Left cardiac atrium (tissue), 4 donors: ENCODE data around the gene COPZ2. TPM values are rescaled to one million over a fixed set of nuclear protein-coding genes. Genes with fewer than 3 reads are reported as not detected.
A peak's percentile ranks its signal among the peaks of the same experiment; 100 is the strongest.
"Not testable (repeated sequence)": the region's sequence is repeated elsewhere in the genome, so short reads cannot be mapped to it uniquely, and the experiment has no call there.

Experiments used
- ATAC-seq, 2 donors: fragments of 200-7000 bp; cut with Tn5 transposase; one replicate each; pipeline ENCODE4 v1.9.1; 2020; ENCODE audit warnings: mild to moderate bottlenecking in 2 of 2, moderate library complexity in 2 of 2
- DNase-seq: peaks from one replicate; pipeline ENCODE4 v3.0.0-alpha.2; 2020
- intact Hi-C, 2 donors: fragments of 100-400 bp; cut with DNase I; formaldehyde crosslinking; loops; one replicate each; pipeline versions ENCODE4 v1.14.1 to v1.15.1; 2022 to 2023
- total RNA-seq, 2 donors: library from RNA; stranded (reverse); fragmentation: NEBNext Ultra II Directional; extraction: Animal tissue kit (Norgen Biotek cat#: 25700); gene quantifications; one replicate each; pipeline ENCODE4 v1.2.1, GENCODE V29; 2021
- donor health status: DM: no; HTN: yes; CAD: no.
- donor health status: DM: no; HTN: yes; CAD: no; lungs with severe emphysema.
- donor health status: DM: yes; HTN: yes; CAD: no.
- donor health status: Dilated cardiomyopathy.

The COPZ2 gene
- total RNA-seq, 2 donors from 2014 or later = 50.5 to 54.0 TPM

DNA sequence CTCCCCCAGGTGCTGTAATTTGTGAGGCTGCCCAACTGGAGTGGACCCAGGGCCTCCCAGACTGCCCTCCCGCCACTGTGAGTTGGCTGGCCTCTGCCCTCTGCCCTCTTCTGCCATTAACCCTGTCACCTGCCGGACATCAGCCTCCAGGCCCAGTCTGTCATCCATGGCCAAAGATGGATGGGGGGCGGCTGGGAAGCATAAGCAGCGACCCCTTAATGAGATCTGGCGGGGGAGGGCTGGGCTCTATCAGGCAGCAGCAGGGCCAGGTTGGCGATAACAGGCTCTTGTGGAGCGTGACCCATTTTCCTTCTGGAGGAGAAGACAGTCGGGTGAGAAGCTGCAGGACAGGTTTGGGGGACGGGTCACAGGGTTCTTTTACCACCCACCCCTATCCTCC, 41.4 kb downstream of the COPZ2 start:
- DNase-seq = no peak
- intact Hi-C loops = no loop called here
- no peak for ATAC-seq

DNA sequence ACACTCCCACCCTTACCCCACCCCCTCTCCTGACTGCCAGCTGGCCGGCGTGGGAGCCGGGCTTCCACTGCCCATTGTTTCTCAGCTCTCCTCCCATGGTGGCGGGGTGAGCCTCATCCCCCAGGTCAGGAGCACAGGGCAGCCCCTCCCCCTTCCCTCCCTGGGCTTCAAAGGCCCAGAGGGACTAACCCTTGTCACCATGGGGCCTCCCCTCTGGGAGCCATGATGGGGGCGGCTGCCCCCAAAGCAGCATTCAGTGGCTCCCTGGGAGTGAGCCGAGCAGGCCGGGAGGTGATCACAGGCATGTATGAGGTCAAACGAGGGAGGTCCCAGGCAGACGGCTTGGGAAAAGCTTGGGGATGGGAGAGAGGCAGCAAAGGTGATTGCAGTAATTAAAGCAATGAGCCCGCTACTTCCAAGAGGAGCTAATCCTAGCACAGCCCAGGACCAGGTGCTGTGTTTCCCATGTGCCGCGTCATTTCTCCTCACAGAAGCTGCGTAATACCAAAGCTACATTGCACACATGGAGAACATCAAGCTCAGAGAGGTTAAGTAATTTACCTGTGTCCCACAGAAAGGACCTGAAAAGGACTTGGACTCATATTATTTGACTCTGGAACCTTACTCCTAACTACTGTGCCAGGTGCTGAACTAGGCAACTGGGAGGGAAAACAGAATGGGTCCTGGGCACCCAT, 42.2 kb downstream of the COPZ2 start:
- intact Hi-C loops = no loop called here
- no peak for ATAC-seq
- no peak for DNase-seq

- intact Hi-C loops = no loop called here
- ATAC-seq = no peak
- DNase-seq = no peak
These were observed 42.9 kb downstream of the COPZ2 start for GRCh38 chr17:47994724-47995123.

DNA sequence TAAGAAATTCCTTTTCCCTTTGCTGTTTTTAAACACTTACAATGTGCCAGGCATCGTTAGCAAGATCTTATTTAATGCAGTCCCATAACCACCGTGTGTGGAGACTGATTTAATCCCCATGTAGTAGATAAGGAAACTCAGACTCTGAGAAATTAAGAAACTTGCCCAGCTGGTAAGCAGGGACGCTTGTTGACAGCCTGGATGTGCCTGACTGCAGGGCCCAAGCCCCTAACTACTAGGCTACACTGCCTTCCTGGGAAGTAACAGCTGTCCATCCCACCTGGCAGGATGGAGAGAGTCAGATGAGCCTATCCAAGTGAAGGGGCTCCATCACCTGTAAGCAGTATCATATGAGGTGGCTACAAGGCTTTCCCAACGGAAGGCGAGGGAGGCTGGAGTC, 43.6 kb downstream of the COPZ2 start:
- intact Hi-C loops = no loop called here
- ATAC-seq (no peak), DNase-seq (no peak)

- DNase-seq (no peak), ATAC-seq (no peak)
- intact Hi-C loops = no loop called here
These were observed 44.5 kb downstream of the COPZ2 start for GRCh38 chr17:47993031-47993564.

- no peak for DNase-seq
- intact Hi-C loops = no loop called here
- no peak for ATAC-seq
These were observed 45.4 kb downstream of the COPZ2 start for GRCh38 chr17:47992216-47992615.

GRCh38 chr17:47990962-47991731, 46.5 kb downstream of the COPZ2 start:
- ATAC-seq (no peak), DNase-seq (no peak)
- intact Hi-C loops = no loop called here

GRCh38 chr17:47989700-47990099, 47.9 kb downstream of the COPZ2 start:
- intact Hi-C loops = no loop called here
- DNase-seq = no peak
- no peak for ATAC-seq

DNA sequence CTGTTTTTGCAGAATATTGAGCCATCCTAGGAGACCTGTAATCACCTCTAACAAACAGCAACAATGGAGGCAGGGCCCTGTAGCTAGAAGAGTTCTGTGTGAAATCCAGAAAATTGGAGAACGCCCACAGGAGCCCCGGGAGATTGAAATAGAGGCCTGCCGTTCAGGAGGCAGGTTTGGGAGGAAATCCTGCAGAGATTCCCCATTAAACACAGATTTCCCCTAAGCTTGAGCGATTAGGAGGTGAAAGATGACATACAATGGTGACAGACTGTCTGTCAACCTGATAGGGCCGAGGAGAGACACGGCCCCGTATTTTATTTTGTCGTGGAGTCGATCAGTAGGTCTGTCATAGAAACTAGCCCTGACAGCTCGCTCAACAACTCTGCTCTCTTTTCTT, 48.4 kb downstream of the COPZ2 start:
- ATAC-seq = no peak
- DNase-seq = no peak
- intact Hi-C loops = no loop called here

DNA sequence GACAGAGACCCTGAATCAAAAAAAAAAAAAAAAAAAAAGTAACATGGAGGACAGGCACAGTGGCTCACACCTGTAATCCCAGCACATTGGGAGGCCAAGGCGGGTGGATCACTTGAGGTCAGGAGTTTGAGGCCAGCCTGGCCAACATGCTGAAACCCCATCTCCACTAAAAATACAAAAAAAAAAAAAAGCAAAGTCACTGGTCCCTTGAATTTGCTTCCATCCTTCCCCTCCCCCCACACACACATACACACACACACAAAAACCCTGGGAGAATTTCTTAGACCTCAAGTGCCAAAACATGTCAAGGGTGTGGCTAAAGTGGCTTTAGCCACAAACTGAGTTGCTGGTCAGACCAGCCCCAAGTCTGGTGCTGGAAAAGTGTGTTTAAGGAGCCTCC, 49.2 kb downstream of the COPZ2 start:
- DNase-seq, ATAC-seq, intact Hi-C loops: not testable (repeated sequence)

DNA sequence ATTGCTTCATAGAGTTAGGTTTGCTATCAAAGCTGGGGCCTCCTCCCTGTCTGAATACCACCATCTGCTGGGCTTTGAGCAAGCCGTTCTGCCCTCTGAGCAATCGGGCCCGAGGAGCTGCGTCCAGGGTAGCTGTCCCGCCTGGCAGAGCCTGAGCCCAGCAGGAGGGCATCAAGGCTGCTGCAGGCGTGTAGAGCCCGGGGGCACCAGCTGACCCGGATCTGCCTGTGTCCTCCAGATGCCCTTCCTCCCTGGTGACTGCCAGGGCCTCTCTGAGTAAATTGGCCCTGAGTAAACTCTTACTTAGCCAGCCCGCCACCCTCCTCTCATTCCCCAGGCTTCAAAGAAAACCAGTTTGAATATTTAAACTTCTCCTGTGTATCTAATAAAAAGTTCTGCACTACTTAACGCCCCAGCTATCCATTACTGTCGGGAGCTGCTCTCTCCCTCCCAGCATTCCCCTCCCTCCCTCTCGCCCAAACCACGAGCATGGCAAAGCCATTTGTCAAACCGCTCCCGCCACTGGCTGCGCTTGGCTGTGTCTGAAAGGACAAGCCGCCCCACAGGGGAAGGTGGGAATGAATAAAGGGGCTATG, 50.3 kb downstream of the COPZ2 start:
- intact Hi-C loops = no loop called here
- ATAC-seq (peak; percentile 28 to 70), DNase-seq (no peak)

DNA sequence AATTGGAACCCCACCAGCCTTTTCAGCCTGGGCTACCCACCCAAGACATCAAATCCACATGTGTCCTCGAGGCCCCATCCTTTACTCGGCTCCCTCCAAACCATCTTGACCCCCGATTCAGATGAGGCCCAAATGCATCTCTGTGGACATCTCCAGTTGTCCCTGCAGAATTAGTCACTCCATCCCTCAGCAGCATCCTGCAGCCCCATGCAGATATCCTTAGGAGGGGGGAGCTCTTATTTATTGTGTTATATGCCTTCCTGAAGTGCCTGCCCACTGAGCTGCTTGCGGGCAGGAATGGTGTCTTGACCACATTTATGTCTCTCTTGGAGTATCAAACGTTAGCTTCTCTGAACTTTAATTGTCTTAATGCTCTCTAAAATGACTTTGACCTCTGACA, 51.1 kb downstream of the COPZ2 start:
- ATAC-seq = no peak
- intact Hi-C loops = no loop called here
- DNase-seq = no peak

GRCh38 chr17:47983492-47984223, 53.9 kb downstream of the COPZ2 start:
- DNase-seq (no peak), ATAC-seq (peak; percentile 52 to 86)
- intact Hi-C loops = no loop called here

DNA sequence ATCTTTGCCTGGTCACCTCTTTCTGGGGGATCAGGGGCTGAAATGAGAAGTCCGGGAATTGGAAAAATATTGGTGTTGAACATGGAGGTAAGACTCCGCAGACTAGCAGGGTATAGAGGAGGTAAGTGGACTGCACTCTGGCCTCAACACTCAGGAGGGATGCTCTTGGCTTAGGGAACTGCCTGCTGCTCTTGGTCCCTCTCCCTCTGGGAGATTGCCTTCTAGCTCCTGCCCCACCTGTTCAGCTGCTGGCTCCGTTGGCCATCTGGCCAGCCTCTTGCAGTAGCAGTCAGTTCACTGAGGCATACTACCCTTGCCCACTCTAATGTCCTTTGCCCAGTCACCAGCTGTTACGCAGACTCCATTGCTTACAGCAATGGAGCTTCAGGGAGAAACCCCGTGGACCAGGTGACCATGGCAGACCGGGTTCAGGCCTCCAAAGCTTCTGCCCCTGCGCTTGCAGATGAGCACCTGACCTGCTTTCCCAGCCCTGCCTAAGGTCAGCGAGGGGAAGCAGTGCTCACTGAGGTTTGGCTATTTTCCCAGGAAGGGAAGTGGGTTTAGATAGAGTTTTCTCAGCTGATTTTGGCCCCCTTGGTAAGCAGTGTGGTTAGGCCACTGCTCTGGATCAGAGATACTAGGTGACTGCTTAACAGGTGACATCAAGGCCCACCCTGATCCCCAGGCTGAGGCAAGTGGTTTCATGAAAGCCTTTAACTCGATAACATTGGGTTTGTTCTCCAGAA, 54.8 kb downstream of the COPZ2 start:
- no peak for ATAC-seq
- intact Hi-C loops = no loop called here
- no peak for DNase-seq

- peak in 1 of 2 donors; percentile 11 for ATAC-seq
- intact Hi-C loops = no loop called here
These were observed 55.4 kb downstream of the COPZ2 start for GRCh38 chr17:47982091-47982617.

DNA sequence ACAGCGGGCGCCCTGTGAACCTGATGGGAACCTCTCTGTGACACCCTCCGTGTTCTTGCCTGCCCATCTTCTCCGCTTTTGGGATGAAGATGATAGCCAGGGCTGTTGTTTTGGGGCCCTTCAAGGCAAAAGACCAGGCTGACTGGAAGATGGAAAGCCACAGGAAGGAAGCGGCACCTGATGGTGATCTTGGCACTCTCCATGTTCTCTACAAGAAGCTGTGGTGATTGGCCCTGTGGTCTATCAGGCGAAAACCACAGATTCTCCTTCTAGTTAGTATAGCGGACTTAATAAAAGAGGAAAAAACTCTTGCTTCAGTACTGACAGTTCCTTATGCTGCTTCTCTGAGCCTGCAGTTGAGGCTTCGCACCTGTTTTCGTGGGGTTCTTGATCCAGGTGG, 56.1 kb downstream of the COPZ2 start:
- no peak for ATAC-seq
- intact Hi-C loops = no loop called here
- DNase-seq = no peak

More at GRCh38 chr17:47982091-47982617, 55.4 kb downstream of the COPZ2 start:
- DNase-seq = no peak

- DNase-seq = no peak
These were observed 57.1 kb downstream of the COPZ2 start for GRCh38 chr17:47980541-47980940.

GRCh38 chr17:47978324-47978723, 59.3 kb downstream of the COPZ2 start:
- peak; percentile 63 for DNase-seq

More at GRCh38 chr17:47980541-47980940, 57.1 kb downstream of the COPZ2 start:
- intact Hi-C loops = no loop called here
- ATAC-seq = no peak

More at GRCh38 chr17:47978324-47978723, 59.3 kb downstream of the COPZ2 start:
- intact Hi-C loops = loop anchor here (1.0 to 2.0 kb wide), 2 partner anchors 40 kb away; no protein-coding TSS in a partner anchor
- ATAC-seq = peak; percentile 67 to 81
